GM12891 (cell line): ENCODE results near the gene SLC22A23.

Source experiments
- PAX5 ChIP-seq: IDR thresholded peaks from 2 replicates; pipeline ENCODE4 v1.6.1; 2011; ENCODE audit warnings: low read length, moderate library complexity, mild to moderate bottlenecking; ENCODE audit not compliant: insufficient read depth, severe bottlenecking
- POLR2A ChIP-seq: IDR thresholded peaks from 2 replicates; pipeline ENCODE4 v1.6.1; 2011; ENCODE audit warnings: low read depth, low read length, control low read depth
- POLR2AphosphoS5 ChIP-seq: IDR thresholded peaks from 2 replicates; pipeline ENCODE4 v1.6.1; 2011; ENCODE audit warnings: low read depth, low read length, control low read depth
- POU2F2 ChIP-seq: IDR thresholded peaks from 2 replicates; pipeline ENCODE4 v1.6.1; 2011; ENCODE audit warnings: low read depth, mild to moderate bottlenecking, control low read depth, low read length, moderate library complexity
- SPI1 ChIP-seq: IDR thresholded peaks from 2 replicates; pipeline ENCODE4 v1.6.1; 2011; ENCODE audit warnings: low read depth, low read length, control low read depth
- TAF1 ChIP-seq: IDR thresholded peaks from 2 replicates; pipeline ENCODE4 v1.6.1; 2011; ENCODE audit warnings: low read depth, low read length, control low read depth

GRCh38 chr6:3460253-3460652 is 3.4 kb upstream of the SLC22A23 start:
- TF ChIP-seq POU2F2 (no peak), SPI1 (no peak), POLR2A (no peak), POLR2AphosphoS5 (no peak), TAF1 (no peak), PAX5 (no peak)
